ENCODE measurements around the gene AFDN. TPM values are rescaled to one million over a fixed set of nuclear protein-coding genes. Genes with fewer than 3 reads are reported as not detected.

AFDN gene
- total RNA-seq, 1 donor from 2014 or later = 168 TPM

DNA sequence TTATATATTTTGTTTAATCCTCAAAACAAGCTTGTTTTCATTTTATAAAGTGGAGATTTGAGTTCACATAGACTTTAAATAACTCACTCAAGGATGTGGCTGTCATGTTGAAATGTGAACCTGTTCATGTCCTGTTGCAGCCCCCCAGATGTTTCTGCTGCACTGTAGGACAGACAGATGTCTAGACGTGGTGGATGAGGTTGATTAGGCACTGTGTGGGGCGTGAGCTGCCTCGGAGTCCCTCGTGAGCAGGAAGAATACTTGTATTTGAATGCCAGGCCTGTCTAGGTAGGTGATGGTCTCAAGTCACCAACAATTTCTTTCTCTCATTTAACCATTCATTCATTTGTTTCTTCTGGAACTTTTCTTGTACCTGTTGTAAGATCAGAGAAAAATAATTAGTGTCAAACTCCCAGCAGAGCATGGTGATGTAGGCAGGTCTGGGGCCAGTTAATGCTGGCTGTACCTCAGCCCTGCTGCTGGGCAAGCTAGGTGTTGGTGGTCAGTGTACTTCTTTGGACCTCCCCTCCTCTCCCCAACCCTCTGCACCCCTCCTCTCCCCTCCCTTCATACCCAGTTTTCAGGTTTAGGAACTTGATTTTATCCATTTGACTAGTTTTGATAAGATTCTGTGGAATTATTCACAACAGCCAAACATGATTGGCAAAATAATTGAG lies 34.0 kb downstream of the AFDN start:
- DNase-seq (ENCODE audit: low spot score) = no peak

DNA sequence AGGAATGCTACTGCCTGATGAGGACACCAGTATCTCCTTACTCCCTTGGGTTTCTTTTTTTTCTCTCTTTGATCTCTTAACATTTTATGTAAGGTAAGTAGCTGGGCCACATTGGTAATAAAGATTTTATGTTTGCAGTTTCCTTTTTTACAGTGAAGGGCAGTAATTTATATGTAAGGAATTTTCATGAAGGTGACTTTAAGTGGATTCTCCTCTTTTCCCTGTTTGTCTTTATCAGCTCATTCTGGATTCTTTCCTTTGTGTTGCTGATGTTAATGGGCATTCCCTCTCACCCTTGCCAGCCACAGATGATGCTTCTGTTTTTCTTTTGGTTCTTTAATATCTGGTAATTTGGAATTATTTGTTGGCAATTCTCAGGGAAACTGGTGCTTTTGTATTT lies 34.7 kb downstream of the AFDN start:
- DNase-seq (ENCODE audit: low spot score) = no peak

DNA sequence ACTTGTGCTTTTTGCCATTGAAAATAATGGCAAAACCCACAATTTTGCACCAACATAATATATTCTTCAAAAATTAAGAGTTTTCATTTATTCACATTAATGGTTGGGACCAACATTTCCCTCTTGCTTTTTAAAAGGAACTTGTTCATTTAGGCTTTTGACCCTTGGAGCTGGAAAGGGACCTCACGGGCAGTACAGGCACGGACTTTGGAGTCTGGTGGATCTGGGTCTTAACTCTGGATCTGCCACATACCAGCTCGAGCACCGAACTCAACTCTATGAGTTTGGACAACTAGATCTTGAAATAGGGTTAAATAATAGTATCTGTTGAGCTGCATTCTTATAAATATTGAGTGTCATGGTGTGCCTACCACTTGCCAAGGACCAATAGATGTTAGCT lies 37.2 kb downstream of the AFDN start:
- DNase-seq (ENCODE audit: low spot score) = no peak

DNA sequence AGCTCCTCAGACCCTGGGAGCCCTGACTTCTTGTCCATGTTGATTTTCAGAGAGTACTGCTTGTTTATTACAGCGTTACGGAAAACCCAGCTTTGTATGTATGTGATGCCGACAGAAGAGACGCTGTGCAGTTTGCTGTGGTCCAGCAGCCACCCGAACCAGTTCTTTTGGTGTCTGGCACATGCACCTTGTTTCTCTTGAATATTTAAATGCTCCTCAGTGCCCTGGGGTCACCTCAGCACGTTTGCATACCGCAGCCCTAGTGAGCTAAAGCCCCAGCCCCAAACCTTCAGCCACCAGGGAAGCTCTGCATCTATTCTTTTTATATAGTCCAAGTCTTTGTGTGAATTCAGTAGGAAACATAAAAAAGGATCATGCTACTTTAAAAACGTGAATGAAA lies 39.9 kb downstream of the AFDN start:
- no peak for DNase-seq (ENCODE audit: low spot score)

DNA sequence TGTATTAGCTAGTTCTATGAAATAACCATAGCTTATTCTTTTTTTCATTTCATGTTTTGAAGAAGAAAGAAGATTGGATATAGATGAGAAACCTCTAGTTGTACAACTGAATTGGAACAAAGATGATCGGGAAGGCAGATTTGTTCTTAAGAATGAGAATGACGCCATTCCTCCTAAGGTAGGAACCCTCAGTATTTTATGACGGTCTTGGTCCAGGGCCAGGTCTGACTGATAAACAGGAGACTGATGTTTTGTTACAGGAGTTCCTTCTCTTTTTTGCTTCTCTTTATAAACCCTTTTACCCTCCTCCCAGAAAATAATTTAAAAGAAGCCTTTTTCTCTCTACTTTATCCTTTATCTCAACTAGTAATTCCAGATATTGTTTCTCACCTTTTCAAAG lies 43.6 kb downstream of the AFDN start:
- no peak for DNase-seq (ENCODE audit: low spot score)

DNA sequence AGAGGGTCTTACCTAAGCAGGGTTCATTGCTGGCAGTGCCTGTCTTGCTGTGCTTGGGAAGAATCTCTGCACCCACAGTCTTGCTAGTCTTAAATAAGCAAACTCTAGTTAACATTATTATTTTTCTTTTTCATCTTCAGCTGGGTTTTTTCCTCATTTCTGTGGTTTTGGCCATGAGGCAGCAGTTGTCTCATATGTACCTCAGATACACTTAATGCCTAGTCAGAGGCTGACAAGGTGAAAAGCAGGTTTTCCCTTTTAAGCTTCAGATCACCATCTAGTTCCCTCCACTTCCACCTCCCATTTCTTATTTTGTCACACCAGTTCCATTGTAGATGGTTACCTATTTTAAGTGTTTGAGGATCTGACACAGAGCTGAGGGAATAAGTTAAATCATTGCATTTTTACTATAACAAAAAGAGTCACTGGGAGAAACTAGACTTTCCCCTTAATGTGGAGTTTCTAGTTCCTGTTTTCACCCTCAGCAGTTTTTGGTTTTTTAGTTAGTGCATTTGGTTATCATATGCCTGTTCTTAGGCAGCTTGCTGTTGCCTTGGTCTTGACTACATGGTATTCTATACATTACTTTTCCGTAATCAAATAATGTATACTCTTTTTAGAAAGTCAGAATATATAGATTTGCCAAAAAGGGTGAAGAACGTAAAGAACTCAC lies 46.0 kb downstream of the AFDN start:
- no peak for DNase-seq (ENCODE audit: low spot score)

DNA sequence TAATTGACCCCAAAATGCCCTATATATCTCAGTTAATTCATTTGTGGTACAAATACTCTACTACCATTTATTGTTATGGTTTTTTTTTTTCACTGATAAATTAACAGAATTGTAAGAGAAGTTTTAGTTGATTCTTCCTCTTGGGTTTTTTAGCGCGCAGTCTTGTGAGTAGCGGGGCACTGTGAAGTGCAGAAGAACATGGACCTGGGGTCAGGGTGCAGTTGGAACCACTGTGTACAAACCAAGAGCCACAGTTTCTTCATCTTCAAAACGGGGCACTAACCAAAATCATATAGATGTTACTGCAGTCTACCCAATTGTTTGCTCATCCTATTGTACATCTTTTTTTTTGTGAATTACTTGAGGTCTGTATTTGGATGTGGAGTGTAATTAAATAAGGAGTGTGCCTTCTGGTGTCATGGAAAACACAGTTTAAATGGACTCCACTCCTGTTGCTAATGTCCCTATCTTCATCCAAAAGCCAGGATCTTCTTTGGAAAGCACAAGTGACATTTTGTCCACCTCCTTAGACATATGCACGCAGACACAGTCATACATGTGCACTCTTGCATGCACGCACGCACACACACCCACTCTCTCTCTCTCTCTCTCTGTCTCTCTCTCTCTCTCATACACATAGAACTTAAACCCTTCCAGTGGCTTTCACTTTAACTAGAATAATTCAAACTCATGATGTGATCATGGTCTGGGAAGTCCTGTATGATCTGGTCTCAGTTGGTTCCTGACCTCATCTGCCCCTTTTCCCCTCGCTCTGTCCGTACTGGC lies 51.5 kb downstream of the AFDN start:
- no peak for DNase-seq (ENCODE audit: low spot score)

DNA sequence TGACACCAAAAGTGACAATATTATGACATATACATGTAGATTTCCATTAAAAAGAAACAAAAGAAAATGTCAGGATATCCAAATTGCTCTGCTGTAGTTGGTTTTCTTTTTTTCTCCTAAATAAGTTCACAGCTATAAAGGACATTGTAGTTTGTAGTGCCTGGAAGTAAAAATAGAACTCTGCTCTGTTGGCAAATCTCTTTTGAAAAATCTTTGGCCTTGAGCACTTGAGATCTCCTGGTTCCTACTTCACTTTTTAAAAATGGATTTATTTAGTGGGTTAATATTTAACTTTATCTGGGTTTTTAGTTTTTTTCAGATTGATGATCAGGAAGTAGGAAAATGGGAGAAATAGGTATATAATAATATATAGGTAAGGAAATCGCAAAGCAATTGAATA lies 52.9 kb downstream of the AFDN start:
- no peak for DNase-seq (ENCODE audit: low spot score)

DNA sequence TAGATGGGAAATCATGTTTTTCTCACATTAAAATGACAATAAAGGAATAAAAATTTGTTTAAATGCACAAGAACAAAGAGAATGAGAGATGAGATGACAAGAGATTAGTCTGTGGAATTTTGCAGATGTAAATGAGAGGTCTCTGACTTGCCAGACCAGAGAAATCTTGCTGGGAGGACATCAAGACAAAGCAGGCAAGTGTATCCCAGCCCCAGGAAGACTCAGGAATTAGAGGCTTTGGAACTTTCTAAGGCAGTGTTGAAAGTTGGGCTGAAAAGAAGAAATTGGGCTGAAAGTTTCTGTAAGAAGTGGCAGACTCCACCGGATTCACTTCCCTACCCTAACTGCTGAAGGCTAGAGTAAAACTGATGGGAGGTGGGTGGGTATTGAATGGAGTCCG lies 54.6 kb downstream of the AFDN start:
- no peak for DNase-seq (ENCODE audit: low spot score)

DNA sequence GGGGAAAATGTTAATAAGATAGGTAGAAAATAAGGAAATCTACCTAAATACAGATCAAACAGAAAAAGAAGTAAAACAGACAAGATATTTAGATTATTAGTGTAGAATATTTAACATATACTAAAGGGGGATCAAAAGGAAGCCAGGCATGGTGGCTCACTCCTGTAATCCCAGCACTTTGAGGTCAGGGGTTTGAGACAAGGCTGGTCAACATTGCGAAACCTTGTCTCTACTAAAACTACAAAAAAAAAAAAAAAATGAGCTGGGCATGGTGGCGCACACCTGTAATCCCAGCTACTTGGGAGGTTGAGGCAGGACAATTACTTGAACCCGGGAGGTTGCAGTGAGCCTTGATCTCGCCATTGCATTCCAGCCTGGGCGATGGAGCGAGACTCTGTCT lies 55.5 kb downstream of the AFDN start:
- DNase-seq (ENCODE audit: low spot score) = no peak

DNA sequence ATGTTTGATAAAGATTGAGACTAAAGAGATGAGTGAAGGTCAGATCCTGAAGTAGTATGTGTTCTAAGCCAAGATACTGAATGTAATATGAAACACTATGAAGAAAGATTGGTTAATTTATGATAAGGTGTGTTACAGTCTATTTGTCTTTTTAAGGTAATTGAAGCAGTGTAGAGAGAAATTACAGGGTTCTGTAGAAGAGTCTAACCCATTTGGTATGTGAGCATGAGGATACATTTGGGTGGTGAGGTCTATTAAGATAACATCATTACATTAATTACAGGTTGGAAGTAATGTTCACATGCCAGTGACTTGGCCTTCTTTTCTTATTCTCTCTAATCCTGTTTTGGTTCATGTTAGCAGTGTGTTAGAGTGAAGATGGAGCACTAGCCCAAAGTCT lies 61.4 kb downstream of the AFDN start:
- DNase-seq (ENCODE audit: low spot score) = no peak

DNA sequence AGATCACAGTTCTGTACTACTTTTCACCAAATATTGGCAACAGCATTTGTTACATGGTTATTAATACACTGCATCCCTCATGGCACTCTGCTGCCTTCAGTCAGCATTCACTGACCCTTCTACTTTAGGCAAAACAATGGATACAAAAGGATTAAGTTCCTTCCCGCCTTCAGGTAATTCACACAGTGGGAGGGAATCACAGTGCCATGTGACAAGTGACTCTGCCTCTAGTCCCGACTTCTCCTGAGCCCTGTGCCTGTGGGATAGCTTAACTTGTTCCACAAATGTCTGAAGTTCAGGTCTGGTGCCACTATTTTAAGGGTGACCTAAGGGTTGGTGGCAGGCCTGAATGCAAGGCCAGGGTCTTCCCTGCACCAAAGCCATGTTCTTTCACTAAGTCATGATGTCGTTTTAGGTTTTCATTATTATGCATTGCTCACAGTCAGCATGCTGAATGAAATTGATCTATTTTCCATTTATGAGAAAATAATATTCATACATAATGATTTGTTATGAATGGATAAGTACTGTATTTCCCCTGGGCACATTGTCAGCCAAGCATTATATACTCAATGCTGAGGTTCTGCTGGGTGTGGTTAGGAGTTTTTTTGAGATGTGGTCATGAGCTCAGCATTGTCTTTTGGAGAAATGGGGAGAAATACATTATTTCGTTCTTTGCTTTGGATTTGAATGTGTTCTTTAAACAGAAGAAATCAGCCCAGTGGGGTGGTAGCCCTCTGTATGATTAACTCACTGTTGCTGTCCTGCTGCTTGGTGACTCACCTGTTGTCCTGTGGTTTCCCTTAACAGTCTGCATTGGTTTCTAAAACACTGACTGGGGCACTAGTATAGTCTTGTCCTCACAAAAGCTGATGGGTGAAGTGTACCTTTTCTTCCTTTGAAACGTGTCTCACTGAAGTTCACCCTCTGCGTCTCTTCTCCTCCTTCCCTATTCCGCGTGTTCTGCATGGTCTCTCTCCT lies 66.4 kb downstream of the AFDN start:
- no peak for DNase-seq (ENCODE audit: low spot score)

DNA sequence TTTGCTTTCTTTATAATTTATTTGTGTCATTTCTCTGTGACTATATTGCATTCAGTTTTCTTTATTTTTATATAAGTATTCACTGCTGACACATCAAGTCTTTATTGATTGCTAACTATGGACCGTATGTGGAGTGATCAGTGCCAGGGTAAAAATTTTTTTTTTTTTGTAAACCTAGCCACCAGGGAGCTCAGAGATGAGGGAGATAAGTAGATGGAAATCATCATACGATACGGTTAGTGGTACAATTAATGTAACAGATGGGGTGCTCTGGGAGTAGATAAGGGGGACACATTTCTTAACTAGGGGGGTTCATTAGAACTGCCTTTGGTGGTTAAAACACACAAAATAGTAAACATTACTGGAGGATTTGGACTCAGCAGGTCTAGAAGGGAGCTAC lies 68.3 kb downstream of the AFDN start:
- no peak for DNase-seq (ENCODE audit: low spot score)

DNA sequence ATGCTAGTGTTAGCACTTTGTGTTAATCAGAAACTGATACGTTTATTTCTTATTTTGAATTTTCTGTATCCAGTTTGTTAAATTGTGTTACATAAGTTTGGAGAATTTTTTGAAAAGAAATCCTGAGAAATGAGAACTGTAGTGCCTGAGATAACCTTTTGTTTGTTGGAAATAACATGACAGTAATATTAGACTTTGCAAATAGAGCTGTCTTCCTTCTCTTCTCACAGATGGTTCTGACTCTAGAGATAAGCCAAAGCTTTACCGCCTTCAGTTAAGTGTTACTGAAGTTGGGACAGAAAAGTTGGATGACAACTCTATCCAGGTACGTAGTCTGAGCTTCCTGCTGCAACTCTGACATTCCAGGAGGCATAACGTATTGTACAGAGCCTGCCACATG lies 69.9 kb downstream of the AFDN start:
- DNase-seq (ENCODE audit: low spot score) = no peak

DNA sequence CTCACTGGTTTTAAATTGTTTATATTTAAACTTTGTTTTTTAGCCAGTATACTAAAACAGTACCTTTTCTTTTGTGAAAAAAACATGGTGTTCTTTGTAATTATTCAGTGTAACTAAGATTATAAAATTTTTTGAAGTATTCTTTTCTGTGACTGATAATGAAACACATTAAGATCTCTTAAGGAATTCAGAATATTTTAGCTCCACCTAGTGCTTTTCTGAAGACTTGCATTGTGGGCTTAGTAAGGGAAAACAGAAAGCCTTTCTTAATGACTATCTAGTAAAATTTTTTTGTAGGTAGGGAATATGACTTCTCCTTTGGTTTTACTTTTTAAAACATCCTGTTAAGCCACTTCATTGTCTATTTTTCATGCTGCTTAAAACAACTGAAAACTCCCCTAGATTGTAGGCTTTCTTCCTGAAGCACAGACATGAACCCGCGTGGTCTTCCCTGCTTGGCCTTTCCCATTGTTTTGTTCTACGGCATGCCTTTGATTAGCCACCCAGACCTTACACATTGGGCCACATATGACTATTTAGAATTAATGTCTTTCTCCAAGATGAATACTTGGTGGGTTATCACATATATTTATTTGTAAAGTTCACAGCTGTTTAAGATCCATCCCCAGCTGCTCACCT lies 72.1 kb downstream of the AFDN start:
- no peak for DNase-seq (ENCODE audit: low spot score)

DNA sequence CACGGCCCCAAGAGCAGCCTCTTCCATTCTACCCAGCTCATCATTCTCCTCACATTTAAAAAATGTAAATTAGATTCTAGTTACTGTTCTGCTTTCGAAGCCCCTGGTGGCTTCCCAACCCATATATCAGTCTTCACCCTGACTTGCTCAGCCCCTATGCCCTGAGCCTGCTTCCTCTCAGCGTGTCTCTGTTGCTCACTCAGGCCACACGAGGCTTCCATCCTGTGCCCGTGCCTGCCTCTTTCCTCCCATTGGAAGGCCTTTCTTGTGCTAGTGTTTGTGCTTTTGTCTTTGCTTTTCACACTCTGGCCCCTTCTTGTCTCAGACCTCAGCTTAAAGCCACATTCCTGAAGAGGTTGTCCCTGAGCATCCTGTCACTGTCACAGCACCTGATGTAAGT lies 78.1 kb downstream of the AFDN start:
- DNase-seq (ENCODE audit: low spot score) = no peak

DNA sequence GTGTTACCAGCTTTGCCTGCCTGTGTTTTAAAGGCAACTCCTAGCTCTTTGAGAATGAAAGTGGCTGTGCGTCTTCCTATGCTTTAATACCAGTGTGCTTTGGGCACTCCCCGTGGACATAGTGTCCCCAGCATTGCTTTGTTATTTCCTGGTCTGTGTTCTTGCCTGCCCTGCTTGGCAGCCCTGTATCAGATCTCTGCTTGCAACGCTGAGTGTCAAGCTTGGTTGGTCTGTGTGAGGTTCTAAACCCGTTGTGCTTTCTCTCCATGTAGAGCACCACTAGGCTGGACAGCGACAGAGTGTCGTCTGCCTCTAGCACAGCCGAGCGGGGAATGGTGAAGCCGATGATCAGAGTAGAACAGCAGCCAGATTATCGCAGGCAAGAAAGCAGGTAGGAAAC lies 80.2 kb downstream of the AFDN start:
- peak; percentile 80 for DNase-seq (ENCODE audit: low spot score)

DNA sequence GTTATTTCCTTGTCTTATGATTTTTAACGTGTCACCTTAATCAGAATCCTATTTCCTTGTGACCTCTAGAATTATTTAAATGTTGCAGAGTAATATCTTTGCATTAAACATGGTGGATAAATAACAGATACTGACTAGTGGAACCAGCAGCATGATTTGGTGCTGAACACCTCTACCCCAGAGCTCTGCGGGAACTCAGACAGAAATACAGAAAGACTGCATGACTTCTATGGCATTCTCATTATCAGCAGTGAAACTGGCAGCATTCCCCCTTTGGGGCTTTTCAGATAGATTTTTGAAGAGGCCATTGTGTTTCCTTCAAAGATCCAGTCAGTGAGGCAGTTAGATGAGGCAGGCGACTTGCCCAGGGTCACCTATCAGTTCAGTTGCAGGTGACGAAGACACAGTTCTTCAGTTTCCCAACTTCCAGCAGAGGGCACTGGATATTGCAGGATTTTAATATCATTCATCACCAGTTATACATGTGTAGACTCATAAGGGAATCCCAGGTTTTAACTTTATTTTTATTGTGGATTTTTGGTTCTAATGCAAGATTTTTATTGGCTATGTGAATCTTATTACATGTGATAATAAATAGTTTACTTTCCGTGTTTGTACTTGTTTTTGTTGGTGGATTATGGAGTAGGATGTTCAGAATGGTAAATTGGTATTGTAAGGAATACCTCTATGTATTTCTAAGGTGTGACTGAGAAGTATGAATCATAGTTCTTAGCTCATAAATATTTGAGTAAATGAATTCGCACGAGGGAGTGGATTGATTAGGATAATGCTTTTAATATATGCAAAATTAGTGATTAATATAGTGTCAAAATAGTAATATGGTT lies 81.3 kb downstream of the AFDN start:
- DNase-seq (ENCODE audit: low spot score) = no peak

DNA sequence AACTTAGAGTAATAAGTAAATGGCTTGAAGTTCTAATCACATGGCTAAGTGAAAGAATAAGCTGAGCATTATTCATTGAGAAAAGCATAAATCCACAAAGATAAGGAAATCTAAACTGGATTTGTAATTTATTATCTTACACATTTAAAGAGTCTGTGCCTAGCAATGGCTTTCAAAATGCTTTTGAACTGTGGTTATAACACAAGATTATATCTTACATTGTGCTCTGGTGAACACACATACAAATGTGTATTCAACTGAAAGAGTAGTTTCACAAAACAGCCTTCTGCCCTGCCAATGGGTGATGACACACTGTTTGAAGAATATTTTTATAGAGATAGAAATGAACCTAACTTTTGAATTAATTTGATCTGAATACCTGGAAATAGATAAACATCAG lies 83.3 kb downstream of the AFDN start:
- DNase-seq (ENCODE audit: low spot score) = no peak

DNA sequence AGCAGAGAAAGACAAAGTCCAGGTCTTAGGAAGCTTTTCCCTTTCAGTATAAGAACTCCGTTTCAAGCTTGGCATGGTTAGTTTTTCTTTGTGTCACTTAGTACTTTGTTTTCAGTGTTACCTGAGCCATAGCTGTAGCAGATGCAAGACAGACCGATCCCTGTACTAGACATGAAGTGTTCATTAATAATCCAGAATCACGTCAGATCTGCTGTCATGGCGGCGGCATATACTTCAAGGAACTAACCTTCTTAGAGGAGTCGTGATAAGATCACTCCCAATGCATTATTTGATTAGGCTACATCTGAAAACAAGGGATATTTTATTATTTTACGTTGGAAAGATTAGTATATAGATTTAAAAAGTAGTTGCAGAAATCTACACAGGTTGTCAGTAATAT lies 83.9 kb downstream of the AFDN start:
- DNase-seq (ENCODE audit: low spot score) = no peak

Data from ureter (tissue), 1 donor.